BLaER1 treated with 17β-estradiol and CSF1 and Interleukin-3, amounts not matched to agents 10 nM and 100 nM (cell line): ENCODE results near the gene RAB34.
"Not testable (repeated sequence)": the region's sequence is repeated elsewhere in the genome, so short reads cannot be mapped to it uniquely, and the experiment has no call there.

Experiments
- H3K27ac ChIP-seq, 11 experiments: shearing (Covaris generic); formaldehyde crosslinking; 2 replicates each; pipeline ENCODE4 v1.8.1; 2022
- H3K27me3 ChIP-seq, 11 experiments: shearing (Covaris generic); formaldehyde crosslinking; 2 replicates each; pipeline ENCODE4 v1.8.1; 2022
- H3K36me3 ChIP-seq, 11 experiments: shearing (Covaris generic); formaldehyde crosslinking; 2 replicates each; pipeline ENCODE4 v1.8.1; 2022
- H3K4me1 ChIP-seq, 10 experiments: shearing (Covaris generic); formaldehyde crosslinking; 2 replicates each; pipeline ENCODE4 v1.8.1; 2022
- H3K4me2 ChIP-seq, 11 experiments: shearing (Covaris generic); formaldehyde crosslinking; 2 replicates each; pipeline ENCODE4 v1.8.1; 2022
- H3K4me3 ChIP-seq, 10 experiments: shearing (Covaris generic); formaldehyde crosslinking; 2 replicates each; pipeline ENCODE4 v1.8.1; 2022
- H3K9ac ChIP-seq, 11 experiments: shearing (Covaris generic); formaldehyde crosslinking; 2 replicates each; pipeline ENCODE4 v1.8.1; 2022
- H3K9me3 ChIP-seq, 11 experiments: shearing (Covaris generic); formaldehyde crosslinking; replicated peaks in 1 of 11; 2 replicates each; pipeline ENCODE4 v1.8.1; 2022
- H4K20me1 ChIP-seq, 11 experiments: shearing (Covaris generic); formaldehyde crosslinking; 2 replicates each; pipeline ENCODE4 v1.8.1; 2022
- Cebpa-rat ChIP-seq, 11 experiments: shearing (Covaris generic); IDR thresholded peaks; 2 replicates each; pipeline ENCODE4 v1.8.1; 2022

RAB34 gene

DNA sequence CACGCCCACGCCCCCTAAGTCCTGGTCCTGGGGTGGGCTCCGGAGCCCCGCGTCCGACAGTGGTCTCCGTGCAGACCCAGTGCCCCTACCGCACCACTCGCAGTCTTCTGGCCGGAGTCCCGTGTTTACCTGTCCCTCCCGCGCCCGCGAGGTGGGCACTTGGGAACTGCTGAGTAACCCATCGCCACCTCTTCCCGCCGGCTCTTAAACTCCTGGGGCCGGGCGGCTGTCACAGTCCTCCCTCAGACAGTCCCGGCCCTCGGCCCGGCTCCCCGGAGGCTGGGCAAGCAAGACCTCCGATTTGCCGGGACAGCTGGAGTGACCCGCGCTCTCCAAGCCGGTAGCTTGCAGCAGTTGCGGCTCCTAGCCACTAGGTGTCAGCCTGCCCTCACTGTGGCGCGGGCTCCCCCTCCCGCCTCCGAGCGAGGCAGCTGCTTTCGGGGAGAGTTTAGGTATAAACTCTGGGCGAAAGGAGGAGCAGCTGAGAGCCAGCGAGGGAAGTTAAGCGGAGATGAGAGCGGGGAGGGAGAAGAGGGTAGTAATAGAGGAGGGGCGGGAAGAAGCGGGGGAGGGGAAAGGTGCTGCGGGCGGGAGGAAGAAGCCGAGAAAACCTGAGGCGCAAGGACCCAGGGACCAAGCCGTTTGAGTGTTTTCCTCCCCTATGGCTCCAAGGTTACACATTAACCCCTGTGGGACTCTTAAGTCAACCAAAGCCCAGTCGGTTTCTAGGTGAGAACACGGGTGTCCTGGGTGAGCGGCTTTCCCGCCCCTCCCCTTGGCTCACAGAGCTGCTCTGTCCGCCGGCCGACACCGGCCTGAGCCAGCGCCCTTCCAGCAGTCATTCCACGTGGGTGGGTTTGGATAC is 9.2 kb upstream of the RAB34 start:
- Histone ChIP-seq H3K4me3 (peak overlapping the region; percentile 63 to 87 (median 78)), H3K9ac (peak overlapping the region; percentile 75 to 99 (median 96)), H3K9me3 (no peaks in the 10 kb centered on the region), H3K36me3 (peaks cover 29 to 32% (median 31%) of the 10 kb centered on the region in 11 experiments), H4K20me1 (peaks cover 32 to 41% (median 40%) of the 10 kb centered on the region in 11 experiments), H3K4me1 (peaks cover 63 to 73% (median 68%) of the 10 kb centered on the region in 10 experiments), H3K4me2 (peak overlapping the region; percentile 85 to 100 (median 100)), H3K27ac (peak overlapping the region in 10 of 11 experiments; percentile 46 to 90 (median 83); a peak in 20 of 22 replicates), H3K27me3 (no peaks in the 10 kb centered on the region)
- TF ChIP-seq Cebpa-rat (IDR thresholded peaks at IDR 0.05): no peak

DNA sequence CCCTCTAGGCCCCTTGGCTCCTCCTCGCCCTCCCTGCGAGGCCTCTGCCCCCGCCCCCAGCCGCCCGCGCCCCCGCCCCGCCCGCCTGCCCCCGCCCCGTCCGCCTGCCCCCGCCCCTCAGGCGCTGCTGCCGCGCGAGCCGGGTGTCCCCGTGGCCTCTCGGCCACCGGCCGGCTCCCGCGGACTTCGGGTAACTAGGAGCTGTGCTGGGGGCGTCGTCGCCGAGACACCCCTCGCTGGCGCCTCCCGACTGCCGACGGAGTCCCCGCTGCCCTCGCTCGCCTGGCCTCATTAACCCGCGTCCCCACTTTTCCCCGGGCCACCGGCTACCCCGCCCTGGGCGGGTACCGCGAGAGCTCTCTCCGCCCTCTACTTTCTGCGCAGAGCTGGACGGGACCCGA is 8.6 kb upstream of the RAB34 start, which contains the start of gene TLCD1:
TLCD1 (minus strand) TSS at position 8 of the 401 bp plus-strand sequence. CDS start 136 bp downstream, outside the sequence.
- no peak for TF ChIP-seq Cebpa-rat (IDR thresholded peaks at IDR 0.05)
- Histone ChIP-seq H3K4me3 (peak within 1 kb of the TSS; percentile 63 to 87 (median 78)), H3K27me3 (no peaks in the 10 kb centered on the region), H3K9me3 (no peaks in the 10 kb centered on the region), H3K4me1 (peaks cover 70 to 79% (median 75%) of the 10 kb centered on the region in 10 experiments), H4K20me1 (peaks cover 38 to 47% (median 46%) of the 10 kb centered on the region in 11 experiments), H3K9ac (peak within 1 kb of the TSS; percentile 75 to 99 (median 96)), H3K27ac (peak within 1 kb of the TSS; percentile 7 to 90 (median 83); a peak in 21 of 22 replicates), H3K36me3 (peaks cover 35 to 39% (median 37%) of the 10 kb centered on the region in 11 experiments), H3K4me2 (peak within 1 kb of the TSS; percentile 90 to 100 (median 100))

DNA sequence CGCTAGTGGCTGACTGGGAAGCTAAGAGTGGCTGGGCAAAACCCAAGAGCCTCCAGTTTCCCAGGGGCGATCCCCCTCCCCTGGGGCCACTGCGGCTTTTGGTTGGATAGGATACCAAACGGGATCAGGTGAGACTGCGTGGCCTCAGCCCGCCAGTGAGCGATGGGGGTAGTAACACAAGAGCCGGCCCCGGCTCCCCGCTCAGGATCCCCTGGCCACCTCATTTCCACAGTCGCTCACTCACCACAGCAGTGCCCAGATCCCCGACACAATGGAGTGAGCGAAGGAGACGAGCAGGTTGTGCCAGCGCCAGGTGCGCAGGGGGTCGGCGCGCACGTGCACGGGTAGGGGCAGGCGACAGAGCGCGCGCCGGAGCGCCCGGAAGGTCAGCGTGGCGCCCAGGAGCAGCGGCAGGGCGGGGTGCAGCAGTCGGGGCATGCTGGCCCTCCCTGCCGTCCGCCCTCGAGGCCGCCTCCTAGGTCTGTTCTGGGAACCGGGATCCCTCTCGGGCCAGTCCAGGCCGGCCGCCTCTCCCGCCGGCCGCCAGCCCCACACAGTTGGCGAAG is 8.1 kb upstream of the RAB34 start:
- Histone ChIP-seq H3K9ac (peak overlapping the region; percentile 71 to 99 (median 96)), H3K4me1 (peaks cover 72 to 78% (median 76%) of the 10 kb centered on the region in 10 experiments), H4K20me1 (peaks cover 43 to 52% (median 51%) of the 10 kb centered on the region in 11 experiments), H3K4me3 (peak overlapping the region; percentile 63 to 87 (median 78)), H3K36me3 (peaks cover 40 to 44% (median 42%) of the 10 kb centered on the region in 11 experiments), H3K4me2 (peak overlapping the region; percentile 90 to 100 (median 100)), H3K27me3 (no peaks in the 10 kb centered on the region), H3K9me3 (no peaks in the 10 kb centered on the region), H3K27ac (peak overlapping the region; percentile 7 to 86 (median 83); a peak in 21 of 22 replicates)
- TF ChIP-seq Cebpa-rat (IDR thresholded peaks at IDR 0.05): no peak

DNA sequence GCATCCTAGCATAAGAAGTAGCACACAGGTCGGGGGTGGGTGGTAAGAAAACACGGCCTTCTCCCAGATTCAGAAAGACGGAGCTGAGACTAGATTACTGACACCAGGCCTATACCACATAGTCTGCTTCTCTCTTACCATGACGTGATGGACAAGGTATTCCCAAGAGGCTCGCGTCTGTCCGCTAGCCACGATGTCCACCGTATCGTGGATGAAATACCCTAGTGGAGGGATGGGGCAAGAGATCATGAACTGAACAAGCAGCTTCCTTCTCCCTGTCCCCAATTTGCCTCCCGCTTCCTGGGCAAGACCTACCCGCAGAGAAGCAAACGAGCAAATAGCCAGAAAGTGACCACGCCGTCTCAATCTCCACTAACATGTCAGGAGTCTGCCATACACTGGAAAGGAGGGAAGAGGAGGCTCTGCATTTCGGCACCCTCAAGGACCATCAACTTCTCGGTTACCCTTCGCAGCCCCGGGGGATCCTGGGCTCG is 7.5 kb upstream of the RAB34 start:
- peaks cover 41 to 48% (median 45%) of the 10 kb centered on the region in 11 experiments for H3K36me3 ChIP-seq
- no peaks in the 10 kb centered on the region for H3K9me3 ChIP-seq
- peaks cover 68 to 76% (median 73%) of the 10 kb centered on the region in 10 experiments for H3K4me1 ChIP-seq
- H3K9ac ChIP-seq: peak overlapping the region; percentile 71 to 99 (median 96)
- H3K27ac ChIP-seq: peak overlapping the region; percentile 7 to 86 (median 83); a peak in 21 of 22 replicates
- H3K27me3 ChIP-seq: no peaks in the 10 kb centered on the region
- H4K20me1 ChIP-seq: peaks cover 43 to 57% (median 53%) of the 10 kb centered on the region in 11 experiments
- H3K4me2 ChIP-seq: peak overlapping the region; percentile 90 to 100 (median 100)
- peak overlapping the region; percentile 63 to 87 (median 78) for H3K4me3 ChIP-seq
- TF ChIP-seq Cebpa-rat (IDR thresholded peaks at IDR 0.05): no peak

DNA sequence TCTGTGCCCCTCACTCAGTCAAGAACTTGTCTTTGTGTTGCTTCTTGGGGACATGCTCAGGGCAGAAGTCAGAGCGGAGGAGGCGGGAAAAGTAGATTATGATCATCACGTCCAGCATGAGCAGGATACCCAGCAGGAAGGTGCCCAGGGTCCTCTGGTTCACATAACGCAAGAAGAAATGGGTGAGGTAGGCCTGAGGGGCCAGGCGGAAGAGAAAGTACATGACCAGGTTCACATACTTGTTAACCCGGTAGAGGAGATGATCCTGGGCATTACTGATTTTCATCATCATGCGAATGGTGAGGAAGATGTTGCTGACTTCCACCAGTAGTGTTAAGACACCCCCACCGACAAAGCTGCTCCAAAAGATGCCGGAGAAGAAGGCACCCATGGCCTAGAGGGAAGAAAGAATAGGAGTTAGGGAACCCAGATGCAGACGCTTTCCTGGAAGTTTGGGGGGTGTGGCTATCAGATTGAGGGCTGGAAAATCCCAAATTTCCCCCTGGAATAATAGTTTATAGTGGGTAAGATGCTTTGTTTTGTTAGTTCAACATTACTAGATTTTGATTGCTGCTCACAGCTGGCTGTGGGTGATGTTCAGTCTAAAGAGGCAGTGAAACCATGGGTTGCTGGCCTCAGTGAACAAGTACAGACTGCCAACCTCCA is 7.0 kb upstream of the RAB34 start:
- H3K9me3 ChIP-seq: no peaks in the 10 kb centered on the region
- peaks cover 43 to 59% (median 54%) of the 10 kb centered on the region in 11 experiments for H4K20me1 ChIP-seq
- TF ChIP-seq Cebpa-rat (IDR thresholded peaks at IDR 0.05): no peak
- peaks cover 62 to 70% (median 67%) of the 10 kb centered on the region in 10 experiments for H3K4me1 ChIP-seq
- peak overlapping the region in 10 of 11 experiments; percentile 49 to 86 (median 83); a peak in 16 of 22 replicates for H3K27ac ChIP-seq
- H3K4me3 ChIP-seq: peak overlapping the region; percentile 63 to 87 (median 78); a peak in 16 of 20 replicates
- no peaks in the 10 kb centered on the region for H3K27me3 ChIP-seq
- H3K36me3 ChIP-seq: peaks cover 41 to 48% (median 45%) of the 10 kb centered on the region in 11 experiments
- peak overlapping the region in 10 of 11 experiments; percentile 83 to 99 (median 96); a peak in 20 of 22 replicates for H3K9ac ChIP-seq
- peak overlapping the region; percentile 90 to 100 (median 100) for H3K4me2 ChIP-seq

DNA sequence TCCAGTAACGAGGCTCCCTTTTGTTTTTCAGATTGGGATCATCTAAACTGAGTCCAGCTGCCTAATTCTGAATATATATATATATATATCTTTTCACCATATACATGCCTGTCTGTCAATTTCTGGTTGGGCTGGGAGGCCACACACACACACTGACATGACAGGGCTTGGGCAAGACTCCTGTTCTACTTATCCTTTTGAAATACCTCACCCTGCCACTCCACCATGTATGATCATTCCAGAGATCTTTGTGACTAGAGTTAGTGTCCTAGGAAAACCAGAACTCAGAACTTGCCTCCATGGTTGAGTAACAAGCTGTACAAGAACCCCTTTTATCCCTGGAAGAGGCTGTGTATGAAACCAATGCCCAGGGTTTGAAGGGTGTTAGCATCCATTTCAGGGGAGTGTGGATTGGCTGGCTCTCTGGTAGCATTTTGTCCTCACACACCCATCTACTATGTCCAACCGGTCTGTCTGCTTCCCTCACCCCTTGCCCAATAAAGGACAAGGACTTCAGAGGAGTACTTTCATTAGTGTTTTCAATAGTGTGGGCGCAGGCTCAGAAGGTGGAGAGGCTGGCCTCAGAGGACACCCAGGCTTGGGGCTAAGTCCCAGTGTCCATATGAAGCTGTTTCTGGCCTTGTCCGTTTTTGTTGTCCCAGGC is 6.3 kb upstream of the RAB34 start:
- H3K4me1 ChIP-seq: peaks cover 60 to 67% (median 64%) of the 10 kb centered on the region in 10 experiments
- peak overlapping the region in 8 of 10 experiments; percentile 8 to 97 (median 88); a peak in 11 of 20 replicates for H3K4me3 ChIP-seq
- H3K36me3 ChIP-seq: peaks cover 41 to 48% (median 45%) of the 10 kb centered on the region in 11 experiments

DNA sequence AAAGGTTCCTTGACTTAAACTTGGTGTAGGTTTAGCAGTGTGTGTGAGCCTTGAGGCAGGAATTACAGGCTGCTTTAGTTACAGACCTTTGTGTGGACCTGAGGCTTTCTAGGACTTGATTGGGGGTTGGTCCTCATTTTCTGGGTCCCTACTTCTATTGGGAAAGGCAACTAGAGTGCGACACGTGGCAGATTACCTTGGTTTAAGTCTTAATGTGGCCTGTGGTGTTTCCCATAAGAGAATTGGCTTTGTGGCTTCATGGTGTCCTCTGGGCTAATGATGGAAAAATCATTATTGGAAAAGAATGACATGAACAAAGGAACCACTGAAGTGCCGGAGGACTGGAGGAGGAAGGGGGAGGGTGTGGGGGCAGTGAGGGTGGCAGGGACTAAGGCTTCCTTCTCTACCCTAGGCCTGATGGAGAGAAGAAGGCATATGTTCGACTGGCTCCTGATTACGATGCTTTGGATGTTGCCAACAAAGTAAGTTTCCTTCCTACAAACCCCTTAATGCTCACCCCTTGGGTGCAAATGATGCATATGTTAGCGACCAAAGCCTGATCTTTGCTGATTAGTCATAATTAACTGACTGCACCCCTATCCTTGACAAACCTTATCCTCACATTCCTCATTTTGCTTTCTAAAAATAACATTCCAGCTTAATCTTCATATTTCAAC is 5.6 kb upstream of the RAB34 start:
- peak overlapping the region; percentile 90 to 100 (median 100) for H3K4me2 ChIP-seq
- H3K9ac ChIP-seq: peak overlapping the region; percentile 83 to 99 (median 96)
- peak overlapping the region in 9 of 11 experiments; percentile 25 to 99 (median 97); a peak in 10 of 22 replicates for H3K27ac ChIP-seq
- peaks cover 43 to 59% (median 54%) of the 10 kb centered on the region in 11 experiments for H4K20me1 ChIP-seq
- H3K36me3 ChIP-seq: peaks cover 41 to 48% (median 45%) of the 10 kb centered on the region in 11 experiments
- no peaks in the 10 kb centered on the region for H3K9me3 ChIP-seq
- no peaks in the 10 kb centered on the region for H3K27me3 ChIP-seq
- peaks cover 67 to 72% (median 70%) of the 10 kb centered on the region in 10 experiments for H3K4me1 ChIP-seq
- no peak for TF ChIP-seq Cebpa-rat (IDR thresholded peaks at IDR 0.05)
- H3K4me3 ChIP-seq: peak overlapping the region in 8 of 10 experiments; percentile 83 to 97 (median 92); a peak in 17 of 20 replicates

More for the DNA sequence above, 6.3 kb upstream of the RAB34 start:
- peaks cover 43 to 59% (median 54%) of the 10 kb centered on the region in 11 experiments for H4K20me1 ChIP-seq
- peak overlapping the region; percentile 83 to 99 (median 96); a peak in 18 of 22 replicates for H3K9ac ChIP-seq
- peak overlapping the region in 4 of 11 experiments; percentile 8 to 86 (median 83); a peak in 6 of 22 replicates for H3K27ac ChIP-seq
- H3K4me2 ChIP-seq: peak overlapping the region; percentile 90 to 100 (median 100)
- not testable (repeated sequence) for H3K9me3 ChIP-seq, H3K27me3 ChIP-seq
